Brain microvascular endothelial cell (primary cell): Measurements from ENCODE around the gene TP73.

Experiments used
- DNase-seq: peaks from one replicate; pipeline ENCODE4 v3.0.0-alpha.2; 2020
- H3K27ac ChIP-seq: fragments of 250-450 bp; sonication (Bioruptor Pico); 2 replicates; pipeline ENCODE4 v1.5.1; 2020; ENCODE audit warnings: mild to moderate bottlenecking, moderate library complexity
- H3K27me3 ChIP-seq: fragments of 250-450 bp; sonication (Bioruptor Pico); replicated peaks from 2 replicates; pipeline ENCODE4 v1.5.1; 2020; ENCODE audit warnings: mild to moderate bottlenecking
- H3K36me3 ChIP-seq: fragments of 250-450 bp; sonication (Bioruptor Pico); replicated peaks from 2 replicates; pipeline ENCODE4 v1.5.1; 2020; ENCODE audit warnings: mild to moderate bottlenecking
- H3K4me3 ChIP-seq: 2 replicates; pipeline ENCODE4 v1.5.1; 2011; ENCODE audit warnings: low read depth, mild to moderate bottlenecking, control low read depth, low read length, moderate library complexity
- CTCF ChIP-seq: IDR thresholded peaks from 2 replicates; pipeline ENCODE4 v1.5.1; 2011; ENCODE audit warnings: low read depth, mild to moderate bottlenecking, moderate library complexity, low read length, control low read depth, inconsistent platforms; ENCODE audit errors: missing control alignments
- in situ Hi-C: cut with HindIII; loops from 2 replicates; pipeline ENCODE4 v1.10.0; 2017; ENCODE audit warnings: low sequenced_read_pairs, low pct_ligation_motif_present

TP73 gene

GRCh38 chr1:3628445-3628844, 23.9 kb upstream of the TP73 start:
- H3K36me3 ChIP-seq = peaks cover 13% of the 10 kb centered on the region

GRCh38 chr1:3629561-3630160, 22.7 kb upstream of the TP73 start:
- no peaks in the 10 kb centered on the region for H3K27me3 ChIP-seq
- in situ Hi-C loops = no loop called here
- peaks cover 14% of the 10 kb centered on the region for H3K36me3 ChIP-seq
- no peak for DNase-seq
- no peak overlapping the region for H3K27ac ChIP-seq
- no peak for TF ChIP-seq CTCF
- H3K4me3 ChIP-seq = no peak overlapping the region

More at GRCh38 chr1:3628445-3628844, 23.9 kb upstream of the TP73 start:
- Histone ChIP-seq H3K27me3 (no peaks in the 10 kb centered on the region), H3K27ac (no peak overlapping the region), H3K4me3 (no peak overlapping the region)
- in situ Hi-C loops = no loop called here
- no peak for TF ChIP-seq CTCF
- no peak for DNase-seq

- H3K4me3 ChIP-seq = no peak overlapping the region
- in situ Hi-C loops = no loop called here
- no peaks in the 10 kb centered on the region for H3K27me3 ChIP-seq
- H3K36me3 ChIP-seq = peaks cover 18% of the 10 kb centered on the region
- DNase-seq = no peak
- no peak overlapping the region for H3K27ac ChIP-seq
- TF ChIP-seq CTCF = no peak
Observed at GRCh38 chr1:3630161-3630611, 22.1 kb upstream of the TP73 start.

GRCh38 chr1:3630914-3631313, 21.4 kb upstream of the TP73 start:
- in situ Hi-C loops = no loop called here
- TF ChIP-seq CTCF = no peak
- no peaks in the 10 kb centered on the region for H3K27me3 ChIP-seq
- no peak for DNase-seq
- H3K4me3 ChIP-seq = no peak overlapping the region
- no peak overlapping the region for H3K27ac ChIP-seq
- H3K36me3 ChIP-seq = peaks cover 24% of the 10 kb centered on the region

GRCh38 chr1:3631320-3632260, 20.7 kb upstream of the TP73 start:
- peaks cover 27% of the 10 kb centered on the region for H3K36me3 ChIP-seq
- in situ Hi-C loops = no loop called here

More at GRCh38 chr1:3631320-3632260, 20.7 kb upstream of the TP73 start:
- Histone ChIP-seq H3K4me3 (no peak overlapping the region), H3K27me3 (no peaks in the 10 kb centered on the region), H3K27ac (no peak overlapping the region)
- no peak for TF ChIP-seq CTCF
- no peak for DNase-seq
